GM12878 (cell line): ENCODE measurements around the gene CTBP1. TPM values are rescaled to one million over a fixed set of nuclear protein-coding genes. Genes with fewer than 3 reads are reported as not detected.

ENCODE experiments used
- ATF2 ChIP-seq: IDR thresholded peaks from 2 replicates; pipeline ENCODE4 v1.6.1; 2012; ENCODE audit warnings: low read length, inconsistent platforms
- BACH1 ChIP-seq: fragments of 450-650 bp; IDR thresholded peaks from 2 replicates; pipeline ENCODE4 v1.6.1; 2017; ENCODE audit warnings: mild to moderate bottlenecking, borderline replicate concordance
- BCL3 ChIP-seq: IDR thresholded peaks from 2 replicates; pipeline ENCODE4 v1.6.1; 2011; ENCODE audit warnings: borderline replicate concordance, low read depth, mild to moderate bottlenecking, moderate library complexity, low read length; ENCODE audit not compliant: insufficient read depth, poor library complexity, severe bottlenecking
- CBX5 ChIP-seq: sonication (generic); IDR thresholded peaks from 2 replicates; pipeline ENCODE4 v1.6.1; 2016; ENCODE audit warnings: low read depth, moderate library complexity, mild to moderate bottlenecking, inconsistent platforms
- CHD2 ChIP-seq: IDR thresholded peaks from 2 replicates; pipeline ENCODE4 v1.6.1; 2011; ENCODE audit warnings: low read depth, low read length, improper control_type of control experiment, borderline replicate concordance
- EED ChIP-seq: sonication (generic); IDR thresholded peaks from 2 replicates; pipeline ENCODE4 v1.6.1; 2016; ENCODE audit warnings: antibody characterized with exemption, low read depth
- EP300 ChIP-seq, 2 experiments: fragments of 150-350 bp in 1 of 2; IDR thresholded peaks; 2 replicates each; pipeline ENCODE4 v1.6.1; 2011 to 2012; ENCODE audit warnings: low read depth in 2 of 2, low read length in 2 of 2, borderline replicate concordance in 1 of 2, improper control_type of control experiment in 1 of 2, inconsistent platforms in 1 of 2; ENCODE audit not compliant: control insufficient read depth in 1 of 2
- FOXK2 ChIP-seq: fragments of 450-650 bp; IDR thresholded peaks from 2 replicates; pipeline ENCODE4 v1.6.1; 2017; ENCODE audit warnings: mild to moderate bottlenecking, moderate library complexity
- HDAC6 ChIP-seq: fragments of 200-600 bp; sonication (generic); IDR thresholded peaks from one replicate; pipeline ENCODE4 v1.8.0; 2017; ENCODE audit warnings: antibody characterized with exemption; ENCODE audit not compliant: unreplicated experiment
- IRF4 ChIP-seq: IDR thresholded peaks from 2 replicates; pipeline ENCODE4 v1.6.1; 2011; ENCODE audit warnings: low read depth, low read length
- KAT2A ChIP-seq: conservative IDR thresholded peaks from 2 replicates; pipeline ENCODE4 v1.6.1; 2011; ENCODE audit warnings: low read depth, low read length; ENCODE audit not compliant: control insufficient read depth
- MTA2 ChIP-seq: fragments of 450-650 bp; IDR thresholded peaks from 2 replicates; pipeline ENCODE4 v1.6.1; 2016; ENCODE audit warnings: low read depth, mild to moderate bottlenecking, moderate library complexity
- MYB ChIP-seq: fragments of 150-350 bp; IDR thresholded peaks from 2 replicates; pipeline ENCODE4 v1.6.1; 2014; ENCODE audit warnings: mild to moderate bottlenecking, low read depth, low read length, borderline replicate concordance
- NBN ChIP-seq: fragments of 450-650 bp; IDR thresholded peaks from 2 replicates; pipeline ENCODE4 v1.6.1; 2016
- NR2C1 ChIP-seq: fragments of 450-650 bp; IDR thresholded peaks from 2 replicates; pipeline ENCODE4 v1.6.1; 2017; ENCODE audit warnings: antibody characterized with exemption, mild to moderate bottlenecking, moderate library complexity
- NR2C2 ChIP-seq: IDR thresholded peaks from 2 replicates; pipeline ENCODE4 v1.6.1; 2011; ENCODE audit warnings: borderline replicate concordance, low read depth; ENCODE audit not compliant: control insufficient read depth, insufficient read length
- NRF1 ChIP-seq: conservative IDR thresholded peaks from 2 replicates; pipeline ENCODE4 v1.6.1; 2011; ENCODE audit warnings: mild to moderate bottlenecking, low read depth, low read length, improper control_type of control experiment
- PAX8 ChIP-seq: fragments of 450-650 bp; IDR thresholded peaks from 2 replicates; pipeline ENCODE4 v1.6.1; 2017; ENCODE audit warnings: mild to moderate bottlenecking, moderate library complexity
- PML ChIP-seq: IDR thresholded peaks from 2 replicates; pipeline ENCODE4 v1.6.1; 2012; ENCODE audit warnings: low read length, inconsistent platforms
- POLR2AphosphoS2 ChIP-seq: IDR thresholded peaks from 2 replicates; pipeline ENCODE4 v1.6.1; 2011; ENCODE audit warnings: low read depth, mild to moderate bottlenecking, low read length, improper control_type of control experiment, moderate library complexity
- RAD21 ChIP-seq: IDR thresholded peaks from 2 replicates; pipeline ENCODE4 v1.6.1; 2011; ENCODE audit warnings: mild to moderate bottlenecking, low read depth, low read length, moderate library complexity; ENCODE audit not compliant: insufficient read depth
- RELB ChIP-seq: fragments of 450-650 bp; IDR thresholded peaks from 2 replicates; pipeline ENCODE4 v1.6.1; 2017; ENCODE audit warnings: low read depth, mild to moderate bottlenecking, moderate library complexity
- SMC3 ChIP-seq: IDR thresholded peaks from 2 replicates; pipeline ENCODE4 v1.6.1; 2011; ENCODE audit warnings: low read length, improper control_type of control experiment, borderline replicate concordance
- TARDBP ChIP-seq: IDR thresholded peaks from 2 replicates; pipeline ENCODE4 v1.6.1; 2016; ENCODE audit warnings: borderline replicate concordance
- TCF7 ChIP-seq: IDR thresholded peaks from 2 replicates; pipeline ENCODE4 v1.6.1; 2014; ENCODE audit warnings: antibody characterized with exemption, borderline replicate concordance
- ZBED1 ChIP-seq: IDR thresholded peaks from 2 replicates; pipeline ENCODE4 v1.6.1; 2016; ENCODE audit warnings: borderline replicate concordance
- ZNF274 ChIP-seq: IDR thresholded peaks from one replicate; pipeline ENCODE4 v1.8.0; 2011; ENCODE audit not compliant: insufficient read length, insufficient read depth
- ZNF622 ChIP-seq: fragments of 450-650 bp; IDR thresholded peaks from 2 replicates; pipeline ENCODE4 v1.6.1; 2017; ENCODE audit warnings: mild to moderate bottlenecking, inconsistent platforms
- polyA plus RNA-seq, 11 experiments: library from polyadenylated mRNA; depleted of rRNA in 4 of 11; unstranded in 6 of 11; stranded (reverse) in 5 of 11; fragments of >200 nt; fragmentation: Nextera tagmentation in 4 of 11; fragmentation: Illumina TruSeq in 1 of 11; extraction: Ambion mirVana in 4 of 11; extraction: Trizol in 1 of 11; gene quantifications; 1 replicate in 1 of 11; 2 replicates in 10 of 11; pipeline versions ENCODE4 v1.2.1 to v1.2.3, GENCODE V29; 2011 to 2016; ENCODE audit warnings: inconsistent platforms in 2 of 11, missing spikeins in 2 of 11, low read depth in 1 of 11
- total RNA-seq, 4 experiments: library from RNA; depleted of rRNA in 3 of 4; stranded (reverse); fragments of >200 nt in 3 of 4; fragmentation: Illumina TruSeq in 1 of 4; extraction: Trizol in 1 of 4; gene quantifications; 2 replicates each; pipeline versions ENCODE4 v1.2.1 to v1.2.3, GENCODE V29; 2013 to 2021

CTBP1 gene
- total and polyA plus RNA-seq, 10 of the 15 experiments (the other 5 are each of a cell fraction or from before 2014, with no cell fraction given): 7.4 to 182 (median 63.1) TPM

- TF ChIP-seq FOXK2 (no peak), CBX5 (no peak), NRF1 (no peak), ATF2 (no peak), RAD21 (no peak), RELB (peak; percentile 41; the same call in 1 of the 2 replicates), BCL3 (peak; percentile 34), NBN (no peak), BACH1 (peak; percentile 39; the same call in 1 of the 2 replicates), POLR2AphosphoS2 (peak; percentile 51; the same call in 1 of the 2 replicates), HDAC6 (no peak), EED (0 out of 2 replicates have a peak, but pooled peaks have one; percentile 21), EP300 (IDR thresholded peaks at IDR 0.05; ENCODE audit: borderline replicate concordance in 1 of 2, control insufficient read depth in 1 of 2, low read depth in 2 of 2, low read length in 2 of 2) (no peak), NR2C1 (peak; percentile 92), KAT2A (no peak), ZNF274 (no peak), SMC3 (no peak), MTA2 (no peak), ZBED1 (no peak), NR2C2 (no peak), TARDBP (no peak), CHD2 (peak; percentile 93), IRF4 (no peak), MYB (no peak), PML (peak; percentile 71; the same call in 1 of the 2 replicates), TCF7 (no peak), ZNF622 (no peak), PAX8 (no peak)
Measured at GRCh38 chr4:1289207-1290164, 40.6 kb upstream of the CTBP1 start, which contains the start of gene MAEA (continued).
